Measurements from ENCODE around the gene GCSH. TPM values are rescaled to one million over a fixed set of nuclear protein-coding genes. Genes with fewer than 3 reads are reported as not detected.

Gene GCSH
- total RNA-seq, 4 donors from 2014 or later, result 2.7 to 23.1 (median 5.0) TPM

GRCh38 chr16:81069063-81069462 is 27.1 kb downstream of the GCSH start:
- no peaks in the 10 kb centered on the region for H3K9me3 ChIP-seq
- TF ChIP-seq CTCF (IDR thresholded peaks at IDR 0.05), result no peak
- no peak for TF ChIP-seq POLR2A (IDR thresholded peaks at IDR 0.05)
- no peaks in the 10 kb centered on the region for H3K4me1 ChIP-seq
- H3K36me3 ChIP-seq, result no peaks in the 10 kb centered on the region
- H3K27ac ChIP-seq, result no peak overlapping the region
- no peak for DNase-seq
- no peaks in the 10 kb centered on the region for H3K27me3 ChIP-seq
- no peak overlapping the region for H3K4me3 ChIP-seq

- Histone ChIP-seq H3K4me3 (no peak overlapping the region), H3K27me3 (no peaks in the 10 kb centered on the region), H3K36me3 (no peaks in the 10 kb centered on the region), H3K27ac (no peak overlapping the region), H3K9me3 (no peaks in the 10 kb centered on the region), H3K4me1 (no peaks in the 10 kb centered on the region)
- TF ChIP-seq POLR2A (IDR thresholded peaks at IDR 0.05) (no peak), CTCF (IDR thresholded peaks at IDR 0.05) (no peak)
- DNase-seq, result no peak
These were observed 29.0 kb downstream of the GCSH start for GRCh38 chr16:81067166-81067565.

GRCh38 chr16:81066681-81067080 is 29.5 kb downstream of the GCSH start:
- no peak for TF ChIP-seq CTCF (IDR thresholded peaks at IDR 0.05)
- no peak for TF ChIP-seq POLR2A (IDR thresholded peaks at IDR 0.05)
- Histone ChIP-seq H3K27ac (no peak overlapping the region), H3K9me3 (no peaks in the 10 kb centered on the region), H3K4me1 (no peaks in the 10 kb centered on the region), H3K36me3 (no peaks in the 10 kb centered on the region), H3K4me3 (no peak overlapping the region), H3K27me3 (no peaks in the 10 kb centered on the region)
- no peak for DNase-seq

- no peaks in the 10 kb centered on the region for H3K4me1 ChIP-seq
- H3K9me3 ChIP-seq, result no peaks in the 10 kb centered on the region
- no peaks in the 10 kb centered on the region for H3K36me3 ChIP-seq
- H3K27me3 ChIP-seq, result no peaks in the 10 kb centered on the region
- TF ChIP-seq CTCF (IDR thresholded peaks at IDR 0.05) (no peak), POLR2A (IDR thresholded peaks at IDR 0.05) (no peak)
- DNase-seq, result no peak
- H3K4me3 ChIP-seq, result no peak overlapping the region
- no peak overlapping the region for H3K27ac ChIP-seq
These were observed 34.2 kb downstream of the GCSH start for GRCh38 chr16:81061871-81062608.

GRCh38 chr16:81061307-81061640 is 34.9 kb downstream of the GCSH start:
- H3K4me3 ChIP-seq, result no peak overlapping the region
- TF ChIP-seq CTCF (IDR thresholded peaks at IDR 0.05) (no peak), POLR2A (IDR thresholded peaks at IDR 0.05) (no peak)
- no peak for DNase-seq
- no peaks in the 10 kb centered on the region for H3K36me3 ChIP-seq
- H3K4me1 ChIP-seq, result no peaks in the 10 kb centered on the region
- no peak overlapping the region for H3K27ac ChIP-seq
- no peaks in the 10 kb centered on the region for H3K27me3 ChIP-seq
- H3K9me3 ChIP-seq, result no peaks in the 10 kb centered on the region

Measured in Peyer's patch (tissue), 4 donors.